Fibroblast of pulmonary artery (primary cell): ENCODE data around the gene MRTFA.
"Not testable (repeated sequence)": the region's sequence is repeated elsewhere in the genome, so short reads cannot be mapped to it uniquely, and the experiment has no call there.

Experiments used
- DNase-seq: peaks from one replicate; pipeline ENCODE4 v3.0.0-alpha.2; 2010; ENCODE audit warnings: low read depth
- H3K4me3 ChIP-seq: replicated peaks from 2 replicates; pipeline ENCODE4 v1.5.1; 2011; ENCODE audit warnings: low read depth, mild to moderate bottlenecking, control low read depth, low read length, moderate library complexity
- CTCF ChIP-seq: IDR thresholded peaks from 2 replicates; pipeline ENCODE4 v1.5.1; 2011; ENCODE audit warnings: mild to moderate bottlenecking, control low read depth, low read length, inconsistent platforms; ENCODE audit errors: missing control alignments

Gene MRTFA

GRCh38 chr22:40626851-40627250, 9.7 kb downstream of the MRTFA start:
- DNase-seq: no peak
- TF ChIP-seq CTCF: no peak
- H3K4me3 ChIP-seq: no peak overlapping the region

GRCh38 chr22:40625794-40626193, 10.7 kb downstream of the MRTFA start:
- H3K4me3 ChIP-seq, DNase-seq: not testable (repeated sequence)

DNA sequence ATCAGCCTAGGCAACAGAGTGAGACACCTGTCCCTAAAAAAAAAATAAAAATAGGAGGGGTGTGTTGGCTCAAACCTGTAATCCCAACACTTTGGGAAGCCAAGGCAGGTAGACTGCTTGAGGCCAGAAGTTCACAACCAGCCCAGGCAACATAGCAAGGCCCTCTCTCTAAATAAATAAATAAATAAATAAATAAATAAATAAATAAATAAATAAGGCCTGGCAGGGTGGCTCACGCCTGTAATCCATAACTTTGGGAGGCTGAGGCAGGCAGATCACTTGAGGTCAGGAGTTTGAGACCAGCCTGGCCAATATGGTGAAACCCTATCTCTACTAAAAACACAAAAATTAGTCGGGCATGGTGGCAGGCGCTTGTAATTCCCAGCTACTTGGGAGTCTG, 11.2 kb downstream of the MRTFA start:
- H3K4me3 ChIP-seq, DNase-seq: not testable (repeated sequence)

- DNase-seq: no peak
- no peak overlapping the region for H3K4me3 ChIP-seq
- TF ChIP-seq CTCF: no peak
These were observed 11.7 kb downstream of the MRTFA start for GRCh38 chr22:40624770-40625169.

GRCh38 chr22:40621309-40622151, 15.0 kb downstream of the MRTFA start:
- DNase-seq: no peak
- TF ChIP-seq CTCF: no peak
- H3K4me3 ChIP-seq: no peak overlapping the region

GRCh38 chr22:40620464-40621046, 16.0 kb downstream of the MRTFA start:
- no peak for TF ChIP-seq CTCF
- no peak overlapping the region for H3K4me3 ChIP-seq
- DNase-seq: peak; percentile 53

DNA sequence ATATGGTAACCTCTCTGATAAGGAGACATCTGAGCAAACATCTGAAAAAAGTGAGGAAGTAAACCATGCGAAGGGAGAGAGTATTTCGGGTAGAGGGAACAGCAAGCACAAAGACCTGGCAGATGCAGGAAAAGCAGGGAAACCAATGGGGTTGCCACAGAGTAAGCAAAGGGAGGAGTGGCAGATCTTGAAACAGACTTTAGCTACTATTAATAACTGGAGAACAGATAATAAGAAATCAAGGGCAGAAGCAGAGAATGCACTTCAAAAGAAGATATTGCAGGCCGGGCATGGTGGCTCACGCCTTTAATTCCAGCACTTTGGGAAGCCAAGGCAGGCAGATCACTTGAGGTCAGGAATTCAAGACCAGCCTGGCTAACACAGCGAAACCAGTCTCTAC, 18.1 kb downstream of the MRTFA start:
- H3K4me3 ChIP-seq: no peak overlapping the region
- no peak for DNase-seq
- no peak for TF ChIP-seq CTCF

GRCh38 chr22:40616578-40616977, 19.9 kb downstream of the MRTFA start:
- TF ChIP-seq CTCF: no peak

More at GRCh38 chr22:40616578-40616977, 19.9 kb downstream of the MRTFA start:
- H3K4me3 ChIP-seq: no peak overlapping the region
- no peak for DNase-seq
